Measurements from ENCODE around the gene NOTO.

- no peak for TF ChIP-seq CTCF (conservative IDR thresholded peaks at IDR 0.05 in 1 of 2, IDR thresholded peaks at IDR 0.05 in 1 of 2; ENCODE audit: low read depth in 1 of 2, low read length in 2 of 2)
- no peak for TF ChIP-seq EZH2 (IDR thresholded peaks at IDR 0.05; ENCODE audit: low read length, missing control alignments)
Observed at GRCh38 chr2:73253400-73253799, 51.0 kb downstream of the NOTO start.

All from fibroblast of lung (primary cell).